ENCODE measurements around the gene GIMAP1. TPM values are rescaled to one million over a fixed set of nuclear protein-coding genes. Genes with fewer than 3 reads are reported as not detected.

Gene GIMAP1
- total RNA-seq, result 0.63 TPM

DNA sequence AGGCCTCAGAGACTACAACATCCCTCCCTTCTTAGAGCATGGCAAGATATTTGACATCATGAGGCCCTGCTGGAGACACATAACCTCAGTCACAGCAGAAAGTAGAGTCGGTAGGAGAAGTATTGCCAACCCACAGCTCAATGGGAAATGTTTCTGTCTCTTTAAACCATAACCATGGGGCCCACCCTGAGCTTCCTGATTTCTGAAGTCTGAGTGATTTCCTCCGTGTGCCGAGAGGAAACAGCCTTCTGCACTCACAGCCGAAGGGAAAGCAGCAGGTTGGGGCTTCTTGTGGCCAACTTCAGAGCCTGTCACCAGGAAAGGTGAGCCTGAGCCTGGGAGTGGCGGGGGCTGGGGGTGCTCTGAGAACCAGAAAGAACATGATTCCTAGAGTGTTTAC, at the start of gene GIMAP1:
Gene GIMAP1, plus strand, starts transcription at position 246 of the 400 bp plus-strand sequence. CDS start 2,435 bp downstream, outside the sequence.

DNA sequence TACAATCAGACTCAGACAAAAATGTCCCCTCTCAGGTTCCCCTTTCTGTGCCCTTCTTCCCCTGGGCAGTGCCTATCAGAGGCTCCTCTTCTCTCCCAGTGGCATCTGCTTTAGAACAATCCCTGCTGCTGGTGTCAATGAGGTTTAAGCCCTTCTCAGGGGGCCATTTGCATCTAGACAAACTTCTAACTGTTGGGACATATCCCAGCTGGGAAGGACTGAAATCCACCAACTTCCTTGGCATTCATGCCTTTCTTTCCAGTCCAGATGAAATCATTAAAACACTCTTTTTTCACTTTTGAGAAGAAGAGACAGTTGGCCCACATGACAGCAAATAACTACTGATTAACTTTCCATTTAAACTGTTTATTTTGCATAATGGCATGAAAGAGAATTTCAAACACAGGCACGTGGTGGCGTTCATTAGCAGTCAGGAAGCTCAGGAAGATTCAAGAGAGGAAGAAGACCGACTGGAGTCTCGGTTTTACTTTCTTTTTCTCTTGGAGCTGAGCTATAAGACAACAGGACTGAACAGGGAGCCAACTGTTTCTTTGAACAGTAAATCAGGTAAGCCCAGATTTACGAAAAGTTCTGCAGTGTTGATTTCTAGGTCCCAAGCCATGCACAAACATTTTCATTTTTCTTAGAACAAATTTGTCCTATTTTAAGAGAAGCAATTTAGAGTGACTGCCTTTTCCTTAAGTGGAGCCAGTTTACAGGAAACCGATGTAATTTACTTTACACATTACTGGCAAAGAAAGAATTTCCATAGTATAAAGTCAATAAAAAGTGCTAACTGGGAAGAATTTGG, 31.0 kb upstream of the GIMAP1 start, which contains the start of gene GIMAP2:
Gene GIMAP2, plus strand, starts transcription at position 488 of the 811 bp plus-strand sequence. CDS start 1,354 bp downstream, outside the sequence.

GRCh38 chr7:150737265-150738055, 21.0 kb downstream of the GIMAP1 start, which contains the start of gene GIMAP5:
Gene GIMAP5, plus strand, starts transcription at chr7:150737418. Its CDS starts 3,467 bp downstream, at chr7:150740885.

Other genes starting within 250 kb of the GIMAP1 start
- gene GIMAP7, start 201.7 kb upstream of the GIMAP1 start, total RNA-seq, result 1.6 TPM
- gene GIMAP4, start 149.2 kb upstream of the GIMAP1 start, total RNA-seq, result 3.4 TPM
- gene GIMAP6, start 84.2 kb upstream of the GIMAP1 start, total RNA-seq, result 2.8 TPM
- gene GIMAP2, start 30.9 kb upstream of the GIMAP1 start, total RNA-seq, result 1.9 TPM
- 2.2 TPM for gene GIMAP5, start 20.8 kb downstream of the GIMAP1 start, total RNA-seq
- not detected for gene TMEM176B, start 83.8 kb downstream of the GIMAP1 start, total RNA-seq
- gene TMEM176A, start 84.2 kb downstream of the GIMAP1 start, total RNA-seq, result not detected
- not detected for gene AOC1, start 135.9 kb downstream of the GIMAP1 start, total RNA-seq